Measurements from ENCODE around the gene CORO1C. TPM values are rescaled to one million over a fixed set of nuclear protein-coding genes. Genes with fewer than 3 reads are reported as not detected.

The CORO1C gene
- total and polyA plus RNA-seq, 9 of the 15 experiments (the other 6 are each of a cell fraction or from before 2014, with no cell fraction given) = 55.2 to 280 (median 150) TPM

GRCh38 chr12:108645686-108646599 lies 85.4 kb downstream of the CORO1C start:
- Histone ChIP-seq H3K4me1 (replicated peaks in 1 of 2; ENCODE audit: control insufficient read depth in 2 of 2, insufficient read depth in 2 of 2, low read length in 2 of 2) (peaks cover 9 to 17% of the 10 kb centered on the region in 2 experiments), H3K27me3 (ENCODE audit: control insufficient read depth in 2 of 2, insufficient read depth in 2 of 2, low read length in 2 of 2) (no peaks in the 10 kb centered on the region), H3K36me3 (ENCODE audit: control insufficient read depth, insufficient read depth, low read length) (peaks cover 73% of the 10 kb centered on the region), H3K9ac (ENCODE audit: insufficient read depth in 1 of 2, low read depth in 2 of 2, low read length in 2 of 2) (peak overlapping the region in 1 of 2 experiments; percentile 6; a peak in 1 of 4 replicates), H3K79me2 (ENCODE audit: control insufficient read depth, insufficient read depth, low read length) (no peaks in the 10 kb centered on the region), H3K4me3 (no peak overlapping the region), H4K20me1 (replicated peaks; ENCODE audit: control insufficient read depth, insufficient read depth, low read length) (0 out of 2 replicates have a peak, but pooled peaks cover 3% of the 10 kb centered on the region), H3K9me3 (replicated peaks; ENCODE audit: control insufficient read depth, insufficient read depth, low read depth, low read length) (no peaks in the 10 kb centered on the region), H3K27ac (ENCODE audit: extremely low read depth, low read depth, low read length) (no peak overlapping the region), H3K9me1 (ENCODE audit: control insufficient read depth, insufficient read depth, low read length) (no peaks in the 10 kb centered on the region), H2AFZ (ENCODE audit: low read depth, low read length) (no peak overlapping the region), H3K4me2 (ENCODE audit: insufficient read depth, low read length) (no peak overlapping the region)
- ChIA-PET POLR2A (interaction anchor here (0.8 to 1.0 kb wide), 2 partner anchors 9 to 85 kb away, joined by 3 to 12 read pairs; partner anchors contain the start of gene SART3), CTCF (ENCODE audit: low intra/inter-chr PET ratio) (no interaction called here)
- ATAC-seq = no peak
- BruUV-seq (replicated peaks) = no TSS peak
- 89% methylated on average over 13 of the region's 15 CpGs for WGBS (ENCODE audit: insufficient coverage, low coverage, missing lambda C conversion rate)
- intact Hi-C loops (cut with micrococcal nuclease) (no loop called here), in situ Hi-C loops (cut with MboI) (no loop called here)
- no peak for TF ChIP-seq E4F1 (CRISPR knock-in tag; IDR thresholded peaks at IDR 0.05; ENCODE audit: borderline replicate concordance)
- no peak for TF ChIP-seq GATAD2B (IDR thresholded peaks at IDR 0.05; ENCODE audit: borderline replicate concordance)
- peak; percentile 49; the same call in 1 of the 2 replicates for TF ChIP-seq POLR2AphosphoS5 (IDR thresholded peaks at IDR 0.05; ENCODE audit: control insufficient read depth, insufficient read depth, low read depth, low read length)
- no peak for TF ChIP-seq SIRT6 (IDR thresholded peaks at IDR 0.05; ENCODE audit: low read depth, low read length)
- no peak for TF ChIP-seq ZNF354B (CRISPR knock-in tag; IDR thresholded peaks at IDR 0.05)
- FAIRE-seq = no peak
- no peak for DNase-seq (ENCODE audit: extremely low read depth in 1 of 4, low spot score in 3 of 4)
